Natural killer cell (primary cell): Measurements from ENCODE around the gene NPEPPS. TPM values are rescaled to one million over a fixed set of nuclear protein-coding genes. Genes with fewer than 3 reads are reported as not detected.
A peak's percentile ranks its signal among the peaks of the same experiment; 100 is the strongest.

Experiments
- ATAC-seq, 3 donors: fragments of 150-1000 bp in 2 of 3; fragments of 200-7000 bp in 1 of 3; cut with Tn5 transposase; 1 replicate in 1 of 3; 2 replicates in 2 of 3; pipeline ENCODE4 v1.10.0; 2021; ENCODE audit warnings: mild to moderate bottlenecking in 2 of 3, moderate library complexity in 2 of 3
- DNase-seq, 2 donors: peaks; one replicate each; pipeline versions ENCODE4 v3.0.0 to v3.0.0-alpha.2; 2013 to 2021; ENCODE audit warnings: mixed read lengths in 1 of 2
- H3K27ac ChIP-seq: one replicate; pipeline ENCODE4 v1.5.1; 2013; ENCODE audit warnings: mild to moderate bottlenecking, low read length
- H3K27me3 ChIP-seq: one replicate; pipeline ENCODE4 v1.6.1; 2013; ENCODE audit warnings: low read length; ENCODE audit not compliant: control insufficient read depth, insufficient read depth
- H3K36me3 ChIP-seq: one replicate; pipeline ENCODE4 v1.6.1; 2013; ENCODE audit warnings: low read length; ENCODE audit not compliant: control insufficient read depth, insufficient read depth
- H3K4me1 ChIP-seq: one replicate; pipeline ENCODE4 v1.6.1; 2013; ENCODE audit warnings: low read length; ENCODE audit not compliant: control insufficient read depth, insufficient read depth
- H3K4me3 ChIP-seq: one replicate; pipeline ENCODE4 v1.5.1; 2013; ENCODE audit warnings: low read length
- H3K9me3 ChIP-seq: one replicate; pipeline ENCODE4 v1.6.1; 2013; ENCODE audit warnings: low read length; ENCODE audit not compliant: control insufficient read depth, insufficient read depth
- H3K27ac Mint-ChIP-seq, 2 donors: one replicate each; pipeline ENCODE4 v1.8.0; 2022; ENCODE audit warnings: mild to moderate bottlenecking in 2 of 2, mixed read lengths in 2 of 2, moderate library complexity in 1 of 2
- H3K27me3 Mint-ChIP-seq, 2 donors: one replicate each; pipeline ENCODE4 v1.8.0; 2022; ENCODE audit warnings: low read depth in 2 of 2, mixed read lengths in 2 of 2
- H3K36me3 Mint-ChIP-seq: one replicate; pipeline ENCODE4 v1.8.0; 2022; ENCODE audit warnings: mixed read lengths
- H3K4me1 Mint-ChIP-seq, 2 donors: one replicate each; pipeline ENCODE4 v1.8.0; 2022; ENCODE audit warnings: mixed read lengths in 2 of 2
- H3K4me3 Mint-ChIP-seq: one replicate; pipeline ENCODE4 v1.8.0; 2022; ENCODE audit warnings: mild to moderate bottlenecking, moderate library complexity, mixed read lengths
- H3K9me3 Mint-ChIP-seq, 2 donors: one replicate each; pipeline ENCODE4 v1.8.0; 2022; ENCODE audit warnings: mixed read lengths in 2 of 2
- CTCF ChIP-seq: fragments of 200-600 bp; IDR thresholded peaks from one replicate; pipeline ENCODE4 v1.8.0; 2022; ENCODE audit warnings: antibody characterized with exemption
- WGBS: methylation state at CpG from one replicate; pipeline ENCODE4 v1.1.7; 2013; ENCODE audit warnings: missing lambda C conversion rate; ENCODE audit not compliant: insufficient coverage; 5-methylcytosine and 5-hydroxymethylcytosine counted together
- intact Hi-C: fragments of 100-400 bp; cut with micrococcal nuclease; formaldehyde crosslinking; loops from one replicate; pipeline ENCODE4 v1.14.2; 2022
- total RNA-seq, 4 donors: library from RNA; stranded (reverse); fragments of 120-200 nt in 1 of 4; gene quantifications; one replicate each; pipeline versions ENCODE4 v1.2.3 to v1.2.4, GENCODE V29; 2013 to 2022

NPEPPS gene
- total RNA-seq, 3 donors from 2014 or later (not counting 1 experiment from before 2014, with no cell fraction given) = 139 to 168 (median 153) TPM

- H3K36me3 ChIP-seq = peaks cover 43% of the 10 kb centered on the region
- TF ChIP-seq CTCF = no peak
- H3K4me3 Mint-ChIP-seq = no peak overlapping the region
- no peaks in the 10 kb centered on the region for H3K9me3 Mint-ChIP-seq
- H3K4me1 ChIP-seq = no peaks in the 10 kb centered on the region
- H3K27me3 ChIP-seq = no peaks in the 10 kb centered on the region
- peak overlapping the region; percentile 27 to 30 for H3K27ac Mint-ChIP-seq
- peaks cover 11% of the 10 kb centered on the region for H3K36me3 Mint-ChIP-seq
- no peak for DNase-seq
- no peak overlapping the region for H3K27ac ChIP-seq
- WGBS = 79% methylated on average over 3 of the region's 3 CpGs
- H3K4me1 Mint-ChIP-seq = peaks cover 0 to 4% of the 10 kb centered on the region in 2 donors
- H3K9me3 ChIP-seq = no peaks in the 10 kb centered on the region
- no peak for ATAC-seq
- intact Hi-C loops = no loop called here
- H3K4me3 ChIP-seq = no peak overlapping the region
- H3K27me3 Mint-ChIP-seq = no peaks in the 10 kb centered on the region
Measured at GRCh38 chr17:47620503-47621245, 89.8 kb downstream of the NPEPPS start.

DNA sequence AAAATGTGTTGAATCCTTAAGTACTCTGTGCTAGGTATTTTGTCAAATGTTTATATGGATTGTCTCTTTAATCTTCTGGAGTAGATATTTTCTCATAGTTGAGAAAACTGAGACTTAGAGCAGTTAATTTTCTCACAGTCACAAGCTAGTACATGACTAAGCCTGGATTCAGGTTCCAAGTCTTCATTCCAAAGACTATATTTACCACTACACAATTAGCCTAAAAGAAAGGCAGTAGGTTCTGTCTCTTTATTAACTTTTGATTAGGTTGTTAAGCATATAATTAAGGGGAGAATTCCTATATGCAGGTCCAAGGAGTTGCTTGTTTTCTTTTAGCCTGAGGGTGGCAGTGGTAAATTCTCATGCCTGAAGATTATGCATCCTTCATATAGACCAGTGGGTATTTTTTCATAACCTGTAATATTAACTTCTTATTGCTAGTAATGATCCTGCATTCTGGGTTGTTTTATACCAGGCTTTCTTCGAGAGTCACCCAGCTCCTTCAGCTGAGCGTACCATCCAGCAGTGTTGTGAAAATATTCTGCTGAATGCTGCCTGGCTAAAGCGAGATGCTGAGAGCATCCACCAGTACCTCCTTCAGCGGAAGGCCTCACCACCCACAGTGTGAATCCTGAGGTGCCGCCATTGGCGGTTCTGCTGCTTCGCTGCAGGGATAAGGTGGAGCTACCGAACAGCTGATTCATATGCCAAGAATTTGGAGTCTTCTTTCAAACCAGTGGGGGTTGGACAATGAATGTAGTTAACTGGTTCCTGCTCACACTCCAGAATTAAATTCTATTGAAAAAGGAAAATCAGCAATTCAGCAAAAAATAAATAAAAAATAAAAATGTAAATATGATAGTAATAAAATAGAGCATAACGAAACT lies 90.6 kb downstream of the NPEPPS start:
- peak; percentile 54 to 68 (median 56) for ATAC-seq

DNA sequence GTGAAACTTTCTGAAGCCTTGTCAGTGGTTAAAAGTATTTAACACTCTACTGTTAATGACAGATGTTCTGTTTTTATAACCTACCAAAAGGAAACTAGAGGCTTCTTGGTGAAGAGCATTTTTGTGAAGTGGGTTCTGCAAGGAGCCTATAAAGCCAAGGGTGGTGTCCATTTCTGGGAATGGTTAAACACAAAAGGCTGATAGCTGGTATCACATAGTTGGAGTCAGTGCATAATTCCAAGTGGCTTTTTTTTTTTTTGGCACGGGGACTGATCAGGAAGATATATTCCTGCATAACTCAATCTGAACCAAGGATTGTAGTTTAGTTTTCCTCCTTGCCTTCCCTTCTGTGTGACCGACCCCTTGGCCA lies 91.3 kb downstream of the NPEPPS start:
- Mint-ChIP-seq H3K4me3 (no peak overlapping the region), H3K4me1 (no peaks in the 10 kb centered on the region), H3K27me3 (no peaks in the 10 kb centered on the region), H3K36me3 (peaks cover 11% of the 10 kb centered on the region), H3K9me3 (no peaks in the 10 kb centered on the region), H3K27ac (peak overlapping the region in 1 of 2 donors; percentile 34)
- Histone ChIP-seq H3K36me3 (peaks cover 43% of the 10 kb centered on the region), H3K27me3 (no peaks in the 10 kb centered on the region), H3K4me3 (no peak overlapping the region), H3K4me1 (no peaks in the 10 kb centered on the region), H3K9me3 (no peaks in the 10 kb centered on the region), H3K27ac (no peak overlapping the region)
- TF ChIP-seq CTCF = no peak
- ATAC-seq = no peak
- intact Hi-C loops = no loop called here
- no peak for DNase-seq
- 94% methylated on average over 2 of the region's 2 CpGs for WGBS

More for the DNA sequence above, 90.6 kb downstream of the NPEPPS start:
- Histone ChIP-seq H3K27ac (no peak overlapping the region), H3K36me3 (peaks cover 43% of the 10 kb centered on the region), H3K9me3 (no peaks in the 10 kb centered on the region), H3K4me1 (no peaks in the 10 kb centered on the region), H3K27me3 (no peaks in the 10 kb centered on the region), H3K4me3 (no peak overlapping the region)
- no peaks in the 10 kb centered on the region for H3K9me3 Mint-ChIP-seq
- TF ChIP-seq CTCF = no peak
- H3K4me3 Mint-ChIP-seq = peak overlapping the region; percentile 28
- H3K27me3 Mint-ChIP-seq = no peaks in the 10 kb centered on the region
- no peaks in the 10 kb centered on the region for H3K4me1 Mint-ChIP-seq
- peaks cover 11% of the 10 kb centered on the region for H3K36me3 Mint-ChIP-seq
- intact Hi-C loops = no loop called here
- H3K27ac Mint-ChIP-seq = peak overlapping the region in 1 of 2 donors; percentile 34
- no peak for DNase-seq
- 91% methylated on average over 8 of the region's 9 CpGs for WGBS
